Measurements from ENCODE around the gene ZNF784. TPM values are rescaled to one million over a fixed set of nuclear protein-coding genes. Genes with fewer than 3 reads are reported as not detected.
A peak's percentile ranks its signal among the peaks of the same experiment; 100 is the strongest.

ZNF784 gene
- total RNA-seq, 1 donor from 2014 or later = 12.9 TPM

DNA sequence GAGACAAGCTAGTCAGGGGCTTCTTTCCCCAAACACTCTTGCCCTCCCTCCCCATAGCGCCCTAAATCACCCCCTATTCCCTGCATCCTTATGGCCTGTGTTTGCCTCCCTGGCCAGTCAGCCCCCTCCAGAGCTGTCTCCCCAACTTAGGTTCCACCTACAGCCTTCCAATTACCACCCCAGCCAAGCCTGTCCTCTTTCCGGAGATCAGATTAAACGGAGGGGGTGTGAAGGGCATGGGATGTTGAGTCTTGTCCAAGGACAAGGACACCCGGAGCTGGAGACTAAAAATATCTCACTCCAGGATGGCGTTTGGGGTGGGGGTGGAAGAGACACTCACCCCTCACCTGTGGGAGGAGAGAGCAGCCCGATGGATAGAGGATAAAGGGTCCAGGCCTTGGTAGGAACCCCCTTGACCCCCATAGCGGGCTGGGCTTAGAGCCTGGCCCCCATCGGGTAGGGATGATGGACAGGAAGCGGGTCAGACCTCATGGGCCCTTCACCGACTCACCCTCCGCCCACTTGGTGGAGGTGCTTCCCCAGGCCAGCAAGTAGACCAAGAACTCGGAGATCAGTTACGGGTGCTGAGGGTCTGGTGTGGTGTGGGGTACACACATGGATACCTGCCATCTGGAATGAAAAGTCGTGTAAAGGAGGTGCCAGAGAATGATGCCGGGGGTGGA is 12.9 kb downstream of the ZNF784 start:
- no peak overlapping the region for H3K27ac Mint-ChIP-seq
- H3K9me3 Mint-ChIP-seq = no peaks in the 10 kb centered on the region
- H3K4me3 Mint-ChIP-seq = no peak overlapping the region
- DNase-seq (ENCODE audit: low spot score in 2 of 2, unreplicated experiment in 2 of 2) = no peak
- peaks cover 8% of the 10 kb centered on the region for H3K4me1 Mint-ChIP-seq
- H3K27me3 Mint-ChIP-seq (ENCODE audit: low read depth) = no peaks in the 10 kb centered on the region
- no peak for TF ChIP-seq CTCF (IDR thresholded peaks at IDR 0.05; ENCODE audit: unreplicated experiment)
- H3K36me3 Mint-ChIP-seq = peaks cover 33% of the 10 kb centered on the region

DNA sequence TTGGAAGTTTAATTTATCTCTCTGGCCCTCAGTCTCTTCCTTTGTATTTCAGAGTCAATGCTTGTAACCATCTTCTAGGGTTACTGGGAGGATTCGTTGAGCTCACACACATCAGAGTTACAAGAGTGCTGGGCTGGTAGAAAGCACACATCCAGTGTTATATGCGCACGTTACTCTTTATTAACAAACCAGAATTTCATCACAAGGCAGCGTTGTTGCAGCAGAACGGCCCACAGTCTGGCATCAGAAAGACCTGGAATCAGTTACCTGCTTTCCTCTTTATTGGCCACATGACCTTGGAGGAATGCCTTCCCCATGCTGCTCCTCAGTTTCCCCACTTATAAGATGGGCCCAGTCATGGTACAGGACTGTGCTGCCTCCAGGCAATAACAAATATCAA is 15.0 kb downstream of the ZNF784 start:
- DNase-seq (ENCODE audit: low spot score in 2 of 2, unreplicated experiment in 2 of 2) = no peak
- no peak for TF ChIP-seq CTCF (IDR thresholded peaks at IDR 0.05; ENCODE audit: unreplicated experiment)
- H3K27ac Mint-ChIP-seq = no peak overlapping the region
- H3K9me3 Mint-ChIP-seq = no peaks in the 10 kb centered on the region
- H3K4me1 Mint-ChIP-seq = peaks cover 18% of the 10 kb centered on the region
- peaks cover 31% of the 10 kb centered on the region for H3K36me3 Mint-ChIP-seq
- no peak overlapping the region for H3K4me3 Mint-ChIP-seq
- no peaks in the 10 kb centered on the region for H3K27me3 Mint-ChIP-seq (ENCODE audit: low read depth)

GRCh38 chr19:55606817-55607216 is 17.5 kb downstream of the ZNF784 start:
- peak overlapping the region; percentile 98 for H3K27ac Mint-ChIP-seq
- peaks cover 21% of the 10 kb centered on the region for H3K4me1 Mint-ChIP-seq
- H3K9me3 Mint-ChIP-seq = no peaks in the 10 kb centered on the region
- H3K36me3 Mint-ChIP-seq = peaks cover 24% of the 10 kb centered on the region
- H3K27me3 Mint-ChIP-seq (ENCODE audit: low read depth) = no peaks in the 10 kb centered on the region
- TF ChIP-seq CTCF (IDR thresholded peaks at IDR 0.05; ENCODE audit: unreplicated experiment) = no peak
- DNase-seq (ENCODE audit: low spot score in 2 of 2, unreplicated experiment in 2 of 2) = no peak
- peak overlapping the region; percentile 91 for H3K4me3 Mint-ChIP-seq

GRCh38 chr19:55606471-55606787 is 17.9 kb downstream of the ZNF784 start:
- no peaks in the 10 kb centered on the region for H3K27me3 Mint-ChIP-seq (ENCODE audit: low read depth)
- no peak for DNase-seq (ENCODE audit: low spot score in 2 of 2, unreplicated experiment in 2 of 2)
- TF ChIP-seq CTCF (IDR thresholded peaks at IDR 0.05; ENCODE audit: unreplicated experiment) = no peak
- peaks cover 25% of the 10 kb centered on the region for H3K4me1 Mint-ChIP-seq
- H3K27ac Mint-ChIP-seq = peak overlapping the region; percentile 98
- H3K9me3 Mint-ChIP-seq = no peaks in the 10 kb centered on the region
- peaks cover 24% of the 10 kb centered on the region for H3K36me3 Mint-ChIP-seq
- H3K4me3 Mint-ChIP-seq = peak overlapping the region; percentile 91

GRCh38 chr19:55605637-55606470 is 18.5 kb downstream of the ZNF784 start, which contains the start of gene ZNF865:
TSS of gene ZNF865 (plus strand) at chr19:55605647. CDS start at chr19:55613619, 7,972 bp downstream.
- Mint-ChIP-seq H3K4me1 (peaks cover 29% of the 10 kb centered on the region), H3K27me3 (ENCODE audit: low read depth) (no peaks in the 10 kb centered on the region), H3K9me3 (no peaks in the 10 kb centered on the region), H3K27ac (peak within 1 kb of the TSS; percentile 98), H3K4me3 (peak within 1 kb of the TSS; percentile 91), H3K36me3 (peaks cover 22% of the 10 kb centered on the region)
- no peak for TF ChIP-seq CTCF (IDR thresholded peaks at IDR 0.05; ENCODE audit: unreplicated experiment)
- DNase-seq (ENCODE audit: low spot score in 2 of 2, unreplicated experiment in 2 of 2) = peak; percentile 68 to 81

Measured in mesothelial cell of epicardium (in vitro differentiated cells).